ENCODE results near the gene MAPKAPK3. TPM values are rescaled to one million over a fixed set of nuclear protein-coding genes. Genes with fewer than 3 reads are reported as not detected.

MAPKAPK3 gene
- polyA plus RNA-seq, 1 donor from 2014 or later, result 4.3 TPM

GRCh38 chr3:50592568-50592967 lies 24.4 kb upstream of the MAPKAPK3 start:
- no peak overlapping the region for H3K4me3 ChIP-seq (ENCODE audit: low read length)
- no peaks in the 10 kb centered on the region for H3K36me3 ChIP-seq (ENCODE audit: insufficient read depth, low read length)
- H3K9me2 ChIP-seq (ENCODE audit: insufficient read depth, low read length), result no peaks in the 10 kb centered on the region
- TF ChIP-seq REST (IDR thresholded peaks at IDR 0.05; ENCODE audit: borderline replicate concordance), result no peak
- TF ChIP-seq CTCF (IDR thresholded peaks at IDR 0.05; ENCODE audit: poor library complexity, severe bottlenecking), result no peak
- no peak for TF ChIP-seq POLR2AphosphoS5 (IDR thresholded peaks at IDR 0.05)
- TF ChIP-seq EP300 (conservative IDR thresholded peaks at IDR 0.05; ENCODE audit: poor library complexity, severe bottlenecking), result no peak
- no peak for TF ChIP-seq EZH2 (IDR thresholded peaks at IDR 0.05; ENCODE audit: borderline replicate concordance, insufficient read depth, low read length, poor library complexity, severe bottlenecking)
- TF ChIP-seq TAF1 (IDR thresholded peaks at IDR 0.05; ENCODE audit: low read depth), result no peak
- no peak for TF ChIP-seq MXI1 (conservative IDR thresholded peaks at IDR 0.05; ENCODE audit: poor library complexity, severe bottlenecking)
- no peak for TF ChIP-seq RAD21 (conservative IDR thresholded peaks at IDR 0.05)
- H2AFZ ChIP-seq (ENCODE audit: low read depth, low read length), result no peak overlapping the region
- H3K27me3 ChIP-seq (ENCODE audit: insufficient read depth, low read depth, low read length), result no peaks in the 10 kb centered on the region
- H3K9ac ChIP-seq (ENCODE audit: low read length), result no peak overlapping the region
- no peak overlapping the region for H3K4me2 ChIP-seq (ENCODE audit: low read length)
- no peak overlapping the region for H3K27ac ChIP-seq (ENCODE audit: low read length)
- no peaks in the 10 kb centered on the region for H3K9me3 ChIP-seq (ENCODE audit: low read length)
- no peaks in the 10 kb centered on the region for H3F3A ChIP-seq (ENCODE audit: insufficient read depth, low read length, poor library complexity, severe bottlenecking)
- H4K20me1 ChIP-seq (ENCODE audit: insufficient read depth), result no peaks in the 10 kb centered on the region
- no peaks in the 10 kb centered on the region for H3K79me2 ChIP-seq (replicated peaks; ENCODE audit: insufficient read depth, low read length)

DNA sequence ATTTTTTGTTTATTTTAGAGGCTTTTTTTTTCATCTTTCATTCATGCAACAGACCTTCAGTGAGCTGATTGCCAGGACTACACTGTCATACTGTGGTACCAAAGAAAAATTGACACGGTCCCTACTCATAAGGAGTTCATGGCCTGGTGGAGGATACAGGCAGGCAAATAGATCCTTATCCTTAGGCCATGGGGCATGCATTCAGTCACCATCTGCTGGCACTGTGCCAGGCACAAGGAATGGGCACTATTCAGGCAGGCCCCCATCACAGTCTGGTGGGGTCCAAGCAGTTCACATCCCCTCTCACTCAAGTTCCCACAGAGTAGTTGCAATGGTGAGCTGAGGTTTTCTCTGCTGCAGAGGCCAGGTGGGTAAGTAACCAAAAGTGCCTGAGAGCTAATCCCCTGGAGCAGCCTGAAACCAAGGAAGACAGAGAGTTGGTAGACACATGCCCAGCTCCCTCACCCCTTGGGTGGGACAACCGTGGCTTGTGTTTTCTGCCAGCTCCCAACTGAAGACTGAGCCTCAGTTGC lies 22.6 kb upstream of the MAPKAPK3 start:
- Histone ChIP-seq H3K9me3 (ENCODE audit: low read length) (no peaks in the 10 kb centered on the region), H4K20me1 (ENCODE audit: insufficient read depth) (no peaks in the 10 kb centered on the region), H3K79me2 (replicated peaks; ENCODE audit: insufficient read depth, low read length) (no peaks in the 10 kb centered on the region), H2AFZ (ENCODE audit: low read depth, low read length) (no peak overlapping the region), H3K27me3 (ENCODE audit: insufficient read depth, low read depth, low read length) (no peaks in the 10 kb centered on the region), H3F3A (ENCODE audit: insufficient read depth, low read length, poor library complexity, severe bottlenecking) (no peaks in the 10 kb centered on the region), H3K4me2 (ENCODE audit: low read length) (no peak overlapping the region), H3K9me2 (ENCODE audit: insufficient read depth, low read length) (no peaks in the 10 kb centered on the region), H3K9ac (ENCODE audit: low read length) (no peak overlapping the region), H3K36me3 (ENCODE audit: insufficient read depth, low read length) (no peaks in the 10 kb centered on the region), H3K4me3 (ENCODE audit: low read length) (no peak overlapping the region), H3K27ac (ENCODE audit: low read length) (no peak overlapping the region)
- TF ChIP-seq MXI1 (conservative IDR thresholded peaks at IDR 0.05; ENCODE audit: poor library complexity, severe bottlenecking) (no peak), REST (IDR thresholded peaks at IDR 0.05; ENCODE audit: borderline replicate concordance) (no peak), EP300 (conservative IDR thresholded peaks at IDR 0.05; ENCODE audit: poor library complexity, severe bottlenecking) (no peak), POLR2AphosphoS5 (IDR thresholded peaks at IDR 0.05) (no peak), RAD21 (conservative IDR thresholded peaks at IDR 0.05) (no peak), SMC3 (conservative IDR thresholded peaks at IDR 0.05; ENCODE audit: poor library complexity) (no peak), EZH2 (IDR thresholded peaks at IDR 0.05; ENCODE audit: borderline replicate concordance, insufficient read depth, low read length, poor library complexity, severe bottlenecking) (no peak), TAF1 (IDR thresholded peaks at IDR 0.05; ENCODE audit: low read depth) (no peak), CTCF (IDR thresholded peaks at IDR 0.05; ENCODE audit: poor library complexity, severe bottlenecking) (no peak)
